ENCODE results near the gene LCE2A. TPM values are rescaled to one million over a fixed set of nuclear protein-coding genes. Genes with fewer than 3 reads are reported as not detected.
"Not testable (repeated sequence)": the region's sequence is repeated elsewhere in the genome, so short reads cannot be mapped to it uniquely, and the experiment has no call there.

LCE2A gene, protein sequence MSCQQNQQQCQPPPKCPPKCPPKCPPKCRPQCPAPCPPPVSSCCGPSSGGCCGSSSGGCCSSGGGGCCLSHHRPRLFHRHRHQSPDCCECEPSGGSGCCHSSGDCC
- polyA plus RNA-seq (2013, experiment 1 of 2), result not detected
- not detected for polyA plus RNA-seq (2013, experiment 2 of 2)

DNA sequence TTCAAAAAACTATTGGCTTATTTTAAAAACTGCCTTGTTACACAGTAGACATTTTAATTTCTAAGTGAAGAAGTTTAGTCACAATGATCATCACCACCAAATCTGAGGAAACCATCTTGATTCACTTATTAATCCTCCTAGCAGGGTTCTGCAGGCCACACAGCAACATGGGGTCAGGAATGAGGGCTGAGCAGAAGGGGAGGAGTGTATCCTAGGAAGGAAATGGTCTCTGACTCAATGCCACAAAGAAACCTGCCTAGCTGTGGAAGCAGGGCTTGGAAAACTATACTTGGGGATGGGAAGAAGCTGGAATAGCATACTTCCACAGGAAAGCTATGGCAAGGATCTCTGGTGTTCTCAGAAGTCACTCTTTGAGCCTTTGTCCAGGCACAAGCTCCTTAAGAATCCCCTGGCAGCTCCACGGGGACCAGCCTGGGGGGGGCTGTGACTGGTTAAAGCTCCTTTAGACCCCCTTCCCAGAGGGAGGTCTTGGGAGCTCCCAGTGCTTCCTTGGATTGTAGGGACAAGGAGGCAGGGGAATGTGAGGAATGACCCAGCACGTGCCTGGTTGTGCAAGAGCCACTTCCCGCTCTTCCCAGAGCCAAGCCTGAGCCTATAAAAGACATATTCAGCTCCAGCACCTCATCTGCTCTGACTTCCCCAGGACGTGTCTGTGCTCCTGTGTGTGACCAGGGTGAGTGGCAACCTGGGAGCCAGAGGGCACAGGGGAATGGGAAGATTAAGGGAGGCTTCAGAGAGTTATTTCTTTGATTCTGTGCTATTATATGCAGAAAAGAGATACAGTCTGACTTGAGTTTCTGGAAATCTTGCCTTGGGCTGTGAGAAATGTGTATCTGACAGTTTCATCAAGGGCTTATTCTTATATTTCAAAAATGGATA is at the start of gene LCE2A:
Gene LCE2A, plus strand, starts transcription at position 645 of the 900 bp plus-strand sequence. CDS start 557 bp downstream, outside the sequence.
- H3K9me3 ChIP-seq (ENCODE audit: insufficient read depth, low read depth, low read length), result peaks cover 74% of the 10 kb centered on the region
- H3K4me3 ChIP-seq (ENCODE audit: low read length), result no peak within 1 kb of the TSS
- H3K4me1 ChIP-seq (ENCODE audit: insufficient read depth, low read length), result no peaks in the 10 kb centered on the region
- no peaks in the 10 kb centered on the region for H3K36me3 ChIP-seq (ENCODE audit: insufficient read depth, low read length)
- H3K9ac ChIP-seq (ENCODE audit: low read depth, low read length), result no peak within 1 kb of the TSS
- H3K27me3 ChIP-seq (ENCODE audit: insufficient read depth, low read length), result no peaks in the 10 kb centered on the region
- no peak within 1 kb of the TSS for H3K27ac ChIP-seq (ENCODE audit: low read depth, low read length)
- 49% methylated on average over 4 of the region's 4 CpGs for WGBS

DNA sequence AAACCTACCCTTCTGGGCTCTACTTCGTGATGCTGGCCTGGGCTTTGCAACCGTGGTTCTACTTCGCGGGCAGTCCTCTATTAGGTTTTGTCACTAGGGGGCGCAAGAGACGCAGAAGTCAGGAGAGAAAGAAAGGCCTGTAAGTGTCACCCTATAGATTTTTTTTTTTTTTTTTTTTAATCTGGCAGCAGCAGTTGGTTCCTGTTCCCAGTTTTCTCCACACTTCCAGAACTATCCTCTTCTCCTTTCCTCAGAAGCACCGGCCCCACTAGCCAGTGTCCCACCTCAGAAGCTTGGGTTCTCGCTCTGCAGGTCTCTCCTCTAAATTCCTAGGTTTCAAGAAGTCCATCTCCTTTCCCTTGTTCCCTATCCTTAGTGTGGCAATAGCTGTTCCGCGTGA is 44.0 kb upstream of the LCE2A start:
- 60% methylated on average over 8 of the region's 10 CpGs for WGBS
- no peak overlapping the region for H3K27ac ChIP-seq (ENCODE audit: low read depth, low read length)
- no peak overlapping the region for H3K4me3 ChIP-seq (ENCODE audit: low read length)
- H3K27me3 ChIP-seq (ENCODE audit: insufficient read depth, low read length), result no peaks in the 10 kb centered on the region
- no peak overlapping the region for H3K9ac ChIP-seq (ENCODE audit: low read depth, low read length)
- H3K9me3 ChIP-seq (ENCODE audit: insufficient read depth, low read depth, low read length), result peaks cover 91% of the 10 kb centered on the region
- no peaks in the 10 kb centered on the region for H3K36me3 ChIP-seq (ENCODE audit: insufficient read depth, low read length)
- no peaks in the 10 kb centered on the region for H3K4me1 ChIP-seq (ENCODE audit: insufficient read depth, low read length)

DNA sequence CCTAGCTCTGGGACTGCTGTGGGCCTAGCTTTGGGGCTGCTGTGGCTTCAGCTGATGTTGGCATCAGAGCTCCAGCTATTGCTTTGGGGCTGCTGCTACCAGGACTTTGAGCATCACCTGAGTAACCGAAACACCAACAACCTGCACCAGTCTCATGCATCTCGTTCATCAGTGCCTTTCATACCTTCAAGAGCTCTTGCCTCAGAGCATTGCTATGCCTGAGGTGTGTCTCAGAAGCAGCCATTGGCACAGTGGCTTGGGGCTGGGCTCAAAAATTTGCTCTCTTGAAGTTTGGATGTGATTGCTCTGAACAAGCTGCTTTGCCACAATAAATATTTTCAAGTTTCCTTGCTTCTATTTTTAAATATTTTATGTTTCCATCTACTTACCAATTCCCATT is 41.7 kb upstream of the LCE2A start:
- Histone ChIP-seq H3K4me3 (ENCODE audit: low read length) (no peak overlapping the region), H3K36me3 (ENCODE audit: insufficient read depth, low read length) (no peaks in the 10 kb centered on the region), H3K9me3 (ENCODE audit: insufficient read depth, low read depth, low read length) (peaks cover 91% of the 10 kb centered on the region), H3K27me3 (ENCODE audit: insufficient read depth, low read length) (no peaks in the 10 kb centered on the region), H3K4me1 (ENCODE audit: insufficient read depth, low read length) (no peaks in the 10 kb centered on the region), H3K9ac (ENCODE audit: low read depth, low read length) (no peak overlapping the region), H3K27ac (ENCODE audit: low read depth, low read length) (no peak overlapping the region)
- WGBS, result 78% methylated on average over 2 of the region's 2 CpGs

DNA sequence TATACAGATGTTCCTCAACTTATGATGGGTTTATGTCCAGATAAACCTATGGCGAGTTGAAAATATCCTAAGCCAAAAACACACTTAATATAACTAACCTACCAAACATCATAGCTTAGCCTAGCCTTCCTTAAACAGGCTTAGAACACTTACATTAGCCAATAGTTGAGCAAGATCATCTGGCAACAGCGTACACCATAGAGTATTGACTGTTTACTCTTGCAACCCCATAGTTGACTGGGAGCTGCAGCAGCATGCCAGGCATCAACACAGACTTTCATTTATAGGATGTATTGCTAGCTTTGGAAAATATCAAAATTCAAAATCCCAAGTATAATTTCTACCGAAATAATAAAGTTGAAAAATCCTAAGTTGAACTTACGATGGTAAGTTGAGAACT is 40.5 kb upstream of the LCE2A start:
- H3K27me3 ChIP-seq (ENCODE audit: insufficient read depth, low read length), result no peaks in the 10 kb centered on the region
- no peak overlapping the region for H3K9ac ChIP-seq (ENCODE audit: low read depth, low read length)
- H3K4me3 ChIP-seq (ENCODE audit: low read length), result no peak overlapping the region
- 84% methylated on average over 2 of the region's 4 CpGs for whole genome bisulfite sequencing
- no peak overlapping the region for H3K27ac ChIP-seq (ENCODE audit: low read depth, low read length)
- H3K36me3 ChIP-seq (ENCODE audit: insufficient read depth, low read length), result no peaks in the 10 kb centered on the region
- H3K9me3 ChIP-seq (ENCODE audit: insufficient read depth, low read depth, low read length), result peaks cover 86% of the 10 kb centered on the region
- H3K4me1 ChIP-seq (ENCODE audit: insufficient read depth, low read length), result no peaks in the 10 kb centered on the region

DNA sequence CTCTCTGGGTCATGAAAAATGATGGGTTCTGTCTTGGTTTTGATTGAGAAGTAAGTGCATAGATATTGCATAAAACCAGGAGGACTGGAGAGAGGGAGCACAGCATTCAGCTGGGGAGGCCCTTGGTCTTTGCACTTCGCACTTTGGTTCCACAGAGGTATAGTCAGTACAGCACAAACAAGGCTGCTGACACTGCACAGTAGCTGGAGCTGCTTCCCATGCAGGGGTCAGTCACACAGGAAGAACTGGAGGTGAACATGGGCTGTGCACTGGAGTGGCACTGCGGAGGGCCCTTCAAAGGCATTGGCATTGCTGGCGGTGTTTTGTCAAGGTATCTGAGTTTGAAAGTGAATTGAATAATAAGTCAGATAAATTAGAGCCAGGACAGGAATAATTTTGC is 39.5 kb upstream of the LCE2A start:
- Histone ChIP-seq H3K9ac (ENCODE audit: low read depth, low read length) (no peak overlapping the region), H3K27me3 (ENCODE audit: insufficient read depth, low read length) (no peaks in the 10 kb centered on the region), H3K36me3 (ENCODE audit: insufficient read depth, low read length) (no peaks in the 10 kb centered on the region), H3K4me1 (ENCODE audit: insufficient read depth, low read length) (no peaks in the 10 kb centered on the region), H3K27ac (ENCODE audit: low read depth, low read length) (no peak overlapping the region), H3K9me3 (ENCODE audit: insufficient read depth, low read depth, low read length) (peaks cover 91% of the 10 kb centered on the region), H3K4me3 (ENCODE audit: low read length) (no peak overlapping the region)
- 82% methylated on average over 3 of the region's 3 CpGs for WGBS

DNA sequence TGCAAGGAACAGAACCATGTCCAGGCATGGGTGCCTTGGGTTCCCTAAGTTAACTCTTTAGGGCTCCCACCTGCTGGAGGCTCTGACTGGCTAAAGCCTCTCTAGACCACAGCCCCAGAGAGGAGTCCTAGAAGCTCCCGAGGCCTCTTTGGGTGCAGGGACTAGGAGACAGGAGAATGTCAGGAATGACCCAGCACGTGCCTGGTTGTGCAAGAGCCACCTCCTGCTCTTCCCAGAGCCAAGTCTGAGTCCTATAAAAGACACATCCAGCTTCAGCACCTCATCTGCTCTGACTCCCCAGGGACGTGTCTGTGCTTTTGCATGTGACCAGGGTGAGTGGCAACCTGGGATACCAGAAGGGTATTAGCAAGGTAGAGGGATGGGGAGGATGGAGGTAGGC is 35.0 kb upstream of the LCE2A start, which contains the start of gene LCE2D:
Gene LCE2D, plus strand, starts transcription at position 283 of the 400 bp plus-strand sequence. CDS start 726 bp downstream, outside the sequence.
- H3K4me1 ChIP-seq (ENCODE audit: insufficient read depth, low read length), result no peaks in the 10 kb centered on the region
- H3K27me3 ChIP-seq (ENCODE audit: insufficient read depth, low read length), result no peaks in the 10 kb centered on the region
- no peak within 1 kb of the TSS for H3K4me3 ChIP-seq (ENCODE audit: low read length)
- 59% methylated on average over 3 of the region's 3 CpGs for WGBS
- no peak within 1 kb of the TSS for H3K27ac ChIP-seq (ENCODE audit: low read depth, low read length)
- H3K9ac ChIP-seq (ENCODE audit: low read depth, low read length), result no peak within 1 kb of the TSS
- H3K9me3 ChIP-seq (ENCODE audit: insufficient read depth, low read depth, low read length), result peaks cover 85% of the 10 kb centered on the region
- no peaks in the 10 kb centered on the region for H3K36me3 ChIP-seq (ENCODE audit: insufficient read depth, low read length)

DNA sequence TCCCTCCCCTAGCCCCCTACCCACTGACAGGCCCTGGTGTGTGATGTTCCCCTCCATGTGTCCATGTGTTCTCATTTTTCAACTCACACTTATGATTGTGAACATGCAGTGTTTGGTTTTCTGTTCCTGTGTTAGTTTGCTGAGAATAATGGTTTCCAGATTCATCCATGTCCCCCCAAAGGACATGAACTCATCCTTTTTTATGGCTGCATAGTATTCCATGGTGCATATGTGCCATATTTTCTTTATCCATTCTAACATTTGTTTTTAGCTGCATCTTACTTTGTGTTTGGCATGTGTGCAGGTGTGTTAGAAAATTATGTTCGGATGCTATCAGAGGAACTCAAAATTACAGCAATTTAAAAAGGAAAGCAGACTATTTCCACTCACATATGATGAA is 32.0 kb upstream of the LCE2A start:
- H3K36me3 ChIP-seq (ENCODE audit: insufficient read depth, low read length); H3K4me3 ChIP-seq (ENCODE audit: low read length); H3K27ac ChIP-seq (ENCODE audit: low read depth, low read length); H3K27me3 ChIP-seq (ENCODE audit: insufficient read depth, low read length); H3K4me1 ChIP-seq (ENCODE audit: insufficient read depth, low read length); H3K9ac ChIP-seq (ENCODE audit: low read depth, low read length): not testable (repeated sequence)
- 100% methylated on average over 1 of the region's 1 CpG for WGBS
- peaks cover 88% of the 10 kb centered on the region for H3K9me3 ChIP-seq (ENCODE audit: insufficient read depth, low read depth, low read length)

DNA sequence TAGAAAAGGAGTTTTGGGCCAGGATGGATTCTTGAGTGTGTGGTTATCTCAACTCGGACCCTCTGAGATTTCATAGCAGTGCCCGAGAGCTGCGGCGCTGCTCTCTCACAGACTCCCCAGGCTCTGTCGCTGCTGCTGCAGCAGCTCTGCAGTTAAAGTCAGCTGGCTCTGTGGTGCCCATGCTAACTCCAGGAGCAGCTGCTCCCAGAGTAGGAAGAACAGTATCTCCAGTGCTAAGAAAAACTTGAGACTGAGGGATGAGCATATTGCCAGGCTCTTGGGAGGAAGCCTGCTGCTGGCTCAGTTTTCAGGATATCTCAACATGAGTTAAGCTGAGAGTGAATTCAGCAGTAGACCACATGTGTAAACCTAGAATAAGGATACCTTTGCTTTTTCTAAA is 30.5 kb upstream of the LCE2A start:
- Histone ChIP-seq H3K4me3 (ENCODE audit: low read length) (no peak overlapping the region), H3K27me3 (ENCODE audit: insufficient read depth, low read length) (no peaks in the 10 kb centered on the region), H3K4me1 (ENCODE audit: insufficient read depth, low read length) (no peaks in the 10 kb centered on the region), H3K27ac (ENCODE audit: low read depth, low read length) (no peak overlapping the region), H3K36me3 (ENCODE audit: insufficient read depth, low read length) (no peaks in the 10 kb centered on the region), H3K9me3 (ENCODE audit: insufficient read depth, low read depth, low read length) (peaks cover 93% of the 10 kb centered on the region), H3K9ac (ENCODE audit: low read depth, low read length) (no peak overlapping the region)
- 92% methylated on average over 5 of the region's 5 CpGs for WGBS

DNA sequence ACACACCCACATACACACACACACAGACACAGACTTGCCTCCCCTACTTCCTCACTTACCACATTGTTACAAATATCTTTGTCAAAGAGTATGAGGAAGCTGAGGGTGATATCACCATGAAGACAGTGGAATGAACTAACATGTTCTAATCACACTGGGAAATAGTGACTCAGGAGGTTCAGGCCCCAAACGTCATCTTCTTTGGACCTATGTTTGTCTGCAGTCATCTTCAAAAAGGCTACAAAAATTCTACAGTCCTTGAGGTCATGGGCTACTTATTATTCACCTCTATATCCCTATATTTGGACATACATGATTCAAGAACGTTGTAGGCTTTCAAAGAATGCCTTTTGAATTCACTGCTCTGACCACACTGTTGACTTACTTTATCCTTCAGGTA is 25.1 kb upstream of the LCE2A start:
- 29% methylated on average over 2 of the region's 2 CpGs for WGBS
- Histone ChIP-seq H3K9ac (ENCODE audit: low read depth, low read length) (no peak overlapping the region), H3K9me3 (ENCODE audit: insufficient read depth, low read depth, low read length) (peaks cover 92% of the 10 kb centered on the region), H3K27me3 (ENCODE audit: insufficient read depth, low read length) (no peaks in the 10 kb centered on the region), H3K36me3 (ENCODE audit: insufficient read depth, low read length) (no peaks in the 10 kb centered on the region), H3K4me3 (ENCODE audit: low read length) (no peak overlapping the region), H3K27ac (ENCODE audit: low read depth, low read length) (no peak overlapping the region), H3K4me1 (ENCODE audit: insufficient read depth, low read length) (no peaks in the 10 kb centered on the region)

DNA sequence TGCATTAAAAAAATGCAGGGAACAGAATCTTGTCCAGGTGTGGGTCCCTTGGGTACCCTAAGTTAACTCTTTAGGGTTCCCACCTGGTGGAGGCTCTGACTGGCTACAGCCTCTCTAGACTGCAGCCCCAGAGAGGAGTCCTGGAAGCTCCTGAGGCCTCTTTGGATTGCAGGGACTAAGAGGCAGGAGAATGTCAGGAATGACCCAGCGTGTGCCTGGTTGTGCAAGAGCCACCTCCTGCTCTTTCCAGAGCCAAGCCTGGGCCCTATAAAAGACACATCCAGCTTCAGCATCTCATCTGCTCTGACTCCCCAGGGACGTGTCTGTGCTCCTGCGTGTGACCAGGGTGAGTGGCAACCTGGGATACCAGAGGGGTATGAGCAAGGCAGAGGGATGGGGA is 23.2 kb upstream of the LCE2A start, which contains the start of gene LCE2C:
Gene LCE2C, plus strand, starts transcription at position 297 of the 400 bp plus-strand sequence. CDS start 737 bp downstream, outside the sequence.
- not testable (repeated sequence) for H3K36me3 ChIP-seq (ENCODE audit: insufficient read depth, low read length); H3K27me3 ChIP-seq (ENCODE audit: insufficient read depth, low read length); H3K4me1 ChIP-seq (ENCODE audit: insufficient read depth, low read length); H3K9ac ChIP-seq (ENCODE audit: low read depth, low read length); H3K27ac ChIP-seq (ENCODE audit: low read depth, low read length); H3K4me3 ChIP-seq (ENCODE audit: low read length)
- WGBS, result 65% methylated on average over 2 of the region's 3 CpGs
- H3K9me3 ChIP-seq (ENCODE audit: insufficient read depth, low read depth, low read length), result peaks cover 91% of the 10 kb centered on the region

DNA sequence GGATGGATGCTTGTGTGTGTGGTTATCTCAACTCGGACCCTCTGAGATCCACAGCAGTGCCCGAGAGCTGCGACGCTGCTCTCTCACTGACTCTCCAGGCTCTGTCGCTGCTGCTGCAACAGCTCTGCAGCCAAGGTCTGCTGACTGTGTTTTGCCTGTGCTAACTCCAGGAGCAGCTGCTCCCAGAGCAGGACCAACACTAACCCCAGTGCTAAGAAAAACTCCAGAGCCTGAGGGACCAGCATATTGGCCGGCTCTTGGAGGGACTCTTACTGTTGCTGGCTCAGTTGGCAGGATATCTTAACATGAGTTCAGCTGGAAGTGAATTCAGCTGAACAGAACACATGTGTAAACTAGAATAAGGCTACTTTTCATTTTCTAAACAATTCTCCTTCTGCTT is 18.7 kb upstream of the LCE2A start:
- WGBS, result 88% methylated on average over 6 of the region's 6 CpGs
- H3K9me3 ChIP-seq (ENCODE audit: insufficient read depth, low read depth, low read length), result peaks cover 92% of the 10 kb centered on the region

More for the DNA sequence above, 18.7 kb upstream of the LCE2A start:
- Histone ChIP-seq H3K36me3 (ENCODE audit: insufficient read depth, low read length) (no peaks in the 10 kb centered on the region), H3K4me3 (ENCODE audit: low read length) (no peak overlapping the region), H3K4me1 (ENCODE audit: insufficient read depth, low read length) (no peaks in the 10 kb centered on the region), H3K9ac (ENCODE audit: low read depth, low read length) (no peak overlapping the region), H3K27ac (ENCODE audit: low read depth, low read length) (no peak overlapping the region), H3K27me3 (ENCODE audit: insufficient read depth, low read length) (no peaks in the 10 kb centered on the region)
